Fibroblast of pulmonary artery (primary cell): Measurements from ENCODE around the gene CCSER1.
"Not testable (repeated sequence)": the region's sequence is repeated elsewhere in the genome, so short reads cannot be mapped to it uniquely, and the experiment has no call there.

Source experiments
- DNase-seq: peaks from one replicate; pipeline ENCODE4 v3.0.0-alpha.2; 2010; ENCODE audit warnings: low read depth
- H3K4me3 ChIP-seq: replicated peaks from 2 replicates; pipeline ENCODE4 v1.5.1; 2011; ENCODE audit warnings: low read depth, mild to moderate bottlenecking, control low read depth, low read length, moderate library complexity
- CTCF ChIP-seq: IDR thresholded peaks from 2 replicates; pipeline ENCODE4 v1.5.1; 2011; ENCODE audit warnings: mild to moderate bottlenecking, control low read depth, low read length, inconsistent platforms; ENCODE audit errors: missing control alignments

The CCSER1 gene

GRCh38 chr4:90825849-90826248 lies 698.7 kb downstream of the CCSER1 start:
- no peak for TF ChIP-seq CTCF
- DNase-seq: no peak
- no peak overlapping the region for H3K4me3 ChIP-seq

GRCh38 chr4:90833706-90834105 lies 706.5 kb downstream of the CCSER1 start:
- DNase-seq: no peak
- no peak overlapping the region for H3K4me3 ChIP-seq
- TF ChIP-seq CTCF: no peak

GRCh38 chr4:90837241-90837640 lies 710.0 kb downstream of the CCSER1 start:
- TF ChIP-seq CTCF: no peak
- peak; percentile 67 for DNase-seq
- no peak overlapping the region for H3K4me3 ChIP-seq

GRCh38 chr4:90838859-90839258 lies 711.7 kb downstream of the CCSER1 start:
- H3K4me3 ChIP-seq, DNase-seq: not testable (repeated sequence)

- H3K4me3 ChIP-seq: no peak overlapping the region
- no peak for DNase-seq
- no peak for TF ChIP-seq CTCF
These were observed 713.1 kb downstream of the CCSER1 start for GRCh38 chr4:90840291-90840690.

GRCh38 chr4:90840828-90841227 lies 713.6 kb downstream of the CCSER1 start:
- DNase-seq: peak; percentile 8
- no peak overlapping the region for H3K4me3 ChIP-seq
- no peak for TF ChIP-seq CTCF

GRCh38 chr4:90841676-90842075 lies 714.5 kb downstream of the CCSER1 start:
- no peak for TF ChIP-seq CTCF
- DNase-seq: peak; percentile 82
- no peak overlapping the region for H3K4me3 ChIP-seq

GRCh38 chr4:90842960-90843359 lies 715.8 kb downstream of the CCSER1 start:
- no peak for TF ChIP-seq CTCF
- no peak for DNase-seq
- no peak overlapping the region for H3K4me3 ChIP-seq
